Neural cell (in vitro differentiated cells): ENCODE measurements around the gene BCL2A1. TPM values are rescaled to one million over a fixed set of nuclear protein-coding genes. Genes with fewer than 3 reads are reported as not detected.
"Not testable (repeated sequence)": the region's sequence is repeated elsewhere in the genome, so short reads cannot be mapped to it uniquely, and the experiment has no call there.

ENCODE experiments used
- H2AFZ ChIP-seq: fragments of 200-600, 300-800 bp; sonication (generic), shearing (Covaris generic); 2 replicates; pipeline ENCODE4 v1.6.0; 2014; ENCODE audit warnings: low read depth, mild to moderate bottlenecking, antibody characterized with exemption, low read length, moderate library complexity
- H3F3A ChIP-seq: fragments of 200-600 bp; shearing (Covaris generic); 2 replicates; pipeline ENCODE4 v1.6.1; 2016; ENCODE audit warnings: mild to moderate bottlenecking, moderate library complexity, mixed read lengths, antibody characterized with exemption, low read length; ENCODE audit not compliant: insufficient read depth, poor library complexity, severe bottlenecking
- H3K27ac ChIP-seq: fragments of 200-600, 300-800 bp; sonication (generic), shearing (Covaris generic); 2 replicates; pipeline ENCODE4 v1.5.1; 2014; ENCODE audit warnings: mild to moderate bottlenecking, low read length, moderate library complexity
- H3K27me3 ChIP-seq: fragments of 300-800, 200-600 bp; sonication (generic), shearing (Covaris generic); 2 replicates; pipeline ENCODE4 v1.6.0; 2014; ENCODE audit warnings: mild to moderate bottlenecking, low read depth, low read length, moderate library complexity; ENCODE audit not compliant: insufficient read depth
- H3K36me3 ChIP-seq: fragments of 300-800, 200-600 bp; sonication (generic), shearing (Covaris generic); 2 replicates; pipeline ENCODE4 v1.5.1; 2014; ENCODE audit warnings: mild to moderate bottlenecking, antibody characterized with exemption, low read length, moderate library complexity; ENCODE audit not compliant: insufficient read depth
- H3K4me2 ChIP-seq: fragments of 300-800, 200-600 bp; sonication (generic), shearing (Covaris generic); 2 replicates; pipeline ENCODE4 v1.6.0; 2014; ENCODE audit warnings: mild to moderate bottlenecking, low read length
- H3K4me3 ChIP-seq: fragments of 300-800, 200-600 bp; sonication (generic), shearing (Covaris generic); 2 replicates; pipeline ENCODE4 v1.5.1; 2014; ENCODE audit warnings: mild to moderate bottlenecking, low read length, moderate library complexity
- H3K79me2 ChIP-seq: fragments of 200-600 bp; shearing (Covaris generic); replicated peaks from 2 replicates; pipeline ENCODE4 v1.6.0; 2014; ENCODE audit warnings: mild to moderate bottlenecking, low read length, moderate library complexity; ENCODE audit not compliant: insufficient read depth
- H3K9ac ChIP-seq: fragments of 300-800, 200-600 bp; sonication (generic), shearing (Covaris generic); 2 replicates; pipeline ENCODE4 v1.6.1; 2016; ENCODE audit warnings: mild to moderate bottlenecking, low read length, mixed read lengths
- H3K9me2 ChIP-seq: fragments of 200-600 bp; shearing (Covaris generic); 2 replicates; pipeline ENCODE4 v1.6.1; 2016; ENCODE audit warnings: mild to moderate bottlenecking, low read length, mixed read lengths; ENCODE audit not compliant: insufficient read depth
- H3K9me3 ChIP-seq: fragments of 200-600, 300-800 bp; sonication (generic), shearing (Covaris generic); 2 replicates; pipeline ENCODE4 v1.6.1; 2016; ENCODE audit warnings: mild to moderate bottlenecking, mixed run types, low read length, moderate library complexity, mixed read lengths
- H4K20me1 ChIP-seq: fragments of 200-600 bp; shearing (Covaris generic); 2 replicates; pipeline ENCODE4 v1.6.1; 2016; ENCODE audit warnings: mild to moderate bottlenecking, mixed run types; ENCODE audit not compliant: insufficient read depth
- EP300 ChIP-seq: fragments of 450-650 bp; conservative IDR thresholded peaks from 2 replicates; pipeline ENCODE4 v1.6.1; 2014; ENCODE audit warnings: antibody characterized with exemption, mild to moderate bottlenecking, moderate library complexity; ENCODE audit not compliant: poor library complexity, severe bottlenecking
- EZH2 ChIP-seq: fragments of 200-600, 300-800 bp; shearing (Covaris generic), sonication (generic); IDR thresholded peaks from 2 replicates; pipeline ENCODE4 v1.6.1; 2014; ENCODE audit warnings: antibody characterized with exemption, low read length, borderline replicate concordance, mild to moderate bottlenecking; ENCODE audit not compliant: insufficient read depth, poor library complexity, severe bottlenecking
- MXI1 ChIP-seq: fragments of 450-650 bp; conservative IDR thresholded peaks from 2 replicates; pipeline ENCODE4 v1.6.1; 2014; ENCODE audit warnings: antibody characterized with exemption, mild to moderate bottlenecking; ENCODE audit not compliant: poor library complexity, severe bottlenecking
- POLR2AphosphoS5 ChIP-seq: IDR thresholded peaks from 2 replicates; pipeline ENCODE4 v1.6.1; 2012
- RAD21 ChIP-seq: fragments of 450-650 bp; conservative IDR thresholded peaks from 2 replicates; pipeline ENCODE4 v1.6.1; 2014; ENCODE audit warnings: antibody characterized with exemption, mild to moderate bottlenecking, moderate library complexity
- SMC3 ChIP-seq: fragments of 450-650 bp; conservative IDR thresholded peaks from 2 replicates; pipeline ENCODE4 v1.6.1; 2014; ENCODE audit warnings: antibody characterized with exemption, mild to moderate bottlenecking, moderate library complexity; ENCODE audit not compliant: poor library complexity
- TAF1 ChIP-seq: IDR thresholded peaks from 2 replicates; pipeline ENCODE4 v1.6.1; 2012; ENCODE audit warnings: low read depth
- polyA plus RNA-seq: library from polyadenylated mRNA; depleted of rRNA; stranded (reverse); fragments of >200 nt; gene quantifications from 2 replicates; pipeline ENCODE4 v1.2.3, GENCODE V29; 2014
- TF ChIP-seq, protein P1 (sequence below): IDR thresholded peaks from 2 replicates; pipeline ENCODE4 v1.6.1; 2012; ENCODE audit warnings: borderline replicate concordance
- TF ChIP-seq, protein P2 (sequence below): fragments of 450-650 bp; IDR thresholded peaks from 2 replicates; pipeline ENCODE4 v1.5.1; 2014; ENCODE audit warnings: antibody characterized with exemption, mild to moderate bottlenecking, moderate library complexity; ENCODE audit not compliant: poor library complexity, severe bottlenecking

The BCL2A1 gene
- polyA plus RNA-seq, 1 donor from 2014 or later: not detected

DNA sequence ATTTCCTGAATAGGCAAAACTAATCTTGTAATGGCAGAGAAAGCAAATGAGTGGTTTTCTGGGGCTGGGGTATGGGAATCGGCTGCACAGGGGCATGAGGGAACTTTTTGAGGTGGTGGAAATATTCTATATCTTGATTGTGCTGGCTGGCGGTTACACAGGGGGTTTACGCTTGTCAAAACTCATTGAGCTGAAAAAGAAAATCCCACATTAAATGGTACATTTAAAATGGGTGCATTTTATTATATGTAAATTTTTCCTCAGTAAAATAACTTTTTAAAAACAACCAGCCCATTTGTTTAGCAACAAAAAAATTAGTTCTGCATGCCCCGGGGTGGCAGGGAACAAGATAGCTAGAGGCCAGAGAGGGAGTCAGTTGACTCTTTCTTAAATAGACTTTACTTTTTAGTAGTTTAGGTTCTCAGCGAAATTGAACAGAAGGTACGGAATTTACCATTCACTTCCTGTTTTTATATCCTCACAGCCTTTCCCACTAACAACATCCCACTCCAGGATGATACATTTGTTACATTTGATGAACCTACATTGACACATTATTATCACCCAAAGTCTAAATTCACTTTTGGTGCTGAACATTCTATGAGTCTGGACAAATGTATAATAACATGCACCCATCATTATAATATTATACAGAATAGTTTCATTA is 41.2 kb upstream of the BCL2A1 start:
- Histone ChIP-seq H3K27ac (no peak overlapping the region), H2AFZ (no peak overlapping the region), H3K4me3 (no peak overlapping the region), H3K9me2 (no peaks in the 10 kb centered on the region), H3K79me2 (no peaks in the 10 kb centered on the region), H3K36me3 (no peaks in the 10 kb centered on the region), H4K20me1 (no peaks in the 10 kb centered on the region), H3F3A (no peaks in the 10 kb centered on the region), H3K9ac (no peak overlapping the region), H3K4me2 (no peak overlapping the region), H3K9me3 (no peaks in the 10 kb centered on the region), H3K27me3 (no peaks in the 10 kb centered on the region)
- TF ChIP-seq, protein P1, sequence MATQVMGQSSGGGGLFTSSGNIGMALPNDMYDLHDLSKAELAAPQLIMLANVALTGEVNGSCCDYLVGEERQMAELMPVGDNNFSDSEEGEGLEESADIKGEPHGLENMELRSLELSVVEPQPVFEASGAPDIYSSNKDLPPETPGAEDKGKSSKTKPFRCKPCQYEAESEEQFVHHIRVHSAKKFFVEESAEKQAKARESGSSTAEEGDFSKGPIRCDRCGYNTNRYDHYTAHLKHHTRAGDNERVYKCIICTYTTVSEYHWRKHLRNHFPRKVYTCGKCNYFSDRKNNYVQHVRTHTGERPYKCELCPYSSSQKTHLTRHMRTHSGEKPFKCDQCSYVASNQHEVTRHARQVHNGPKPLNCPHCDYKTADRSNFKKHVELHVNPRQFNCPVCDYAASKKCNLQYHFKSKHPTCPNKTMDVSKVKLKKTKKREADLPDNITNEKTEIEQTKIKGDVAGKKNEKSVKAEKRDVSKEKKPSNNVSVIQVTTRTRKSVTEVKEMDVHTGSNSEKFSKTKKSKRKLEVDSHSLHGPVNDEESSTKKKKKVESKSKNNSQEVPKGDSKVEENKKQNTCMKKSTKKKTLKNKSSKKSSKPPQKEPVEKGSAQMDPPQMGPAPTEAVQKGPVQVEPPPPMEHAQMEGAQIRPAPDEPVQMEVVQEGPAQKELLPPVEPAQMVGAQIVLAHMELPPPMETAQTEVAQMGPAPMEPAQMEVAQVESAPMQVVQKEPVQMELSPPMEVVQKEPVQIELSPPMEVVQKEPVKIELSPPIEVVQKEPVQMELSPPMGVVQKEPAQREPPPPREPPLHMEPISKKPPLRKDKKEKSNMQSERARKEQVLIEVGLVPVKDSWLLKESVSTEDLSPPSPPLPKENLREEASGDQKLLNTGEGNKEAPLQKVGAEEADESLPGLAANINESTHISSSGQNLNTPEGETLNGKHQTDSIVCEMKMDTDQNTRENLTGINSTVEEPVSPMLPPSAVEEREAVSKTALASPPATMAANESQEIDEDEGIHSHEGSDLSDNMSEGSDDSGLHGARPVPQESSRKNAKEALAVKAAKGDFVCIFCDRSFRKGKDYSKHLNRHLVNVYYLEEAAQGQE: no peak
- TF ChIP-seq EZH2 (no peak), POLR2AphosphoS5 (no peak), TAF1 (no peak), RAD21 (no peak), EP300 (no peak), MXI1 (no peak), SMC3 (no peak)
- TF ChIP-seq, protein P2, sequence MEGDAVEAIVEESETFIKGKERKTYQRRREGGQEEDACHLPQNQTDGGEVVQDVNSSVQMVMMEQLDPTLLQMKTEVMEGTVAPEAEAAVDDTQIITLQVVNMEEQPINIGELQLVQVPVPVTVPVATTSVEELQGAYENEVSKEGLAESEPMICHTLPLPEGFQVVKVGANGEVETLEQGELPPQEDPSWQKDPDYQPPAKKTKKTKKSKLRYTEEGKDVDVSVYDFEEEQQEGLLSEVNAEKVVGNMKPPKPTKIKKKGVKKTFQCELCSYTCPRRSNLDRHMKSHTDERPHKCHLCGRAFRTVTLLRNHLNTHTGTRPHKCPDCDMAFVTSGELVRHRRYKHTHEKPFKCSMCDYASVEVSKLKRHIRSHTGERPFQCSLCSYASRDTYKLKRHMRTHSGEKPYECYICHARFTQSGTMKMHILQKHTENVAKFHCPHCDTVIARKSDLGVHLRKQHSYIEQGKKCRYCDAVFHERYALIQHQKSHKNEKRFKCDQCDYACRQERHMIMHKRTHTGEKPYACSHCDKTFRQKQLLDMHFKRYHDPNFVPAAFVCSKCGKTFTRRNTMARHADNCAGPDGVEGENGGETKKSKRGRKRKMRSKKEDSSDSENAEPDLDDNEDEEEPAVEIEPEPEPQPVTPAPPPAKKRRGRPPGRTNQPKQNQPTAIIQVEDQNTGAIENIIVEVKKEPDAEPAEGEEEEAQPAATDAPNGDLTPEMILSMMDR: no peak

DNA sequence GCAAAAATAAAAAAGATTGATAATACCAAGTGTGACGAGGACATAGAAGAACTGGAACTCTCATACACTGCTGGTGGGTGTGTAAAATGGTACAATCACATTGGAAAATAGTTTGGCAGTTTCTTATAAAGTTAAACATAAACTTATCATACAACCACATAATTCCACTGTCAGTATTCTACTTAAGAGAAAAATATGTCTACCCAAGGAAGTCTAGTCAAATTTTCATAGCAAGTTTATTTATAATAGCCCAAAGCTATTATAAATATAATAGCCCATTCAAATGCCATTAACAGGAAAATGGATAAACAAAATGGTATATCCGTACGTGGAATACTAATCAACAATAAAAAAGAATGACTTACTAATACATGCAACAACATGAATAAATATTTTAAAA is 40.6 kb upstream of the BCL2A1 start:
- H4K20me1 ChIP-seq: no peaks in the 10 kb centered on the region
- no peaks in the 10 kb centered on the region for H3F3A ChIP-seq
- H3K4me3 ChIP-seq: no peak overlapping the region
- no peaks in the 10 kb centered on the region for H3K27me3 ChIP-seq
- H3K9me2 ChIP-seq: no peaks in the 10 kb centered on the region
- H2AFZ ChIP-seq: no peak overlapping the region
- TF ChIP-seq TAF1 (no peak), RAD21 (no peak), EP300 (no peak), EZH2 (no peak), SMC3 (no peak), MXI1 (no peak)
- H3K4me2 ChIP-seq: no peak overlapping the region
- no peaks in the 10 kb centered on the region for H3K36me3 ChIP-seq
- H3K27ac ChIP-seq: no peak overlapping the region
- no peaks in the 10 kb centered on the region for H3K79me2 ChIP-seq
- no peaks in the 10 kb centered on the region for H3K9me3 ChIP-seq
- H3K9ac ChIP-seq: no peak overlapping the region

DNA sequence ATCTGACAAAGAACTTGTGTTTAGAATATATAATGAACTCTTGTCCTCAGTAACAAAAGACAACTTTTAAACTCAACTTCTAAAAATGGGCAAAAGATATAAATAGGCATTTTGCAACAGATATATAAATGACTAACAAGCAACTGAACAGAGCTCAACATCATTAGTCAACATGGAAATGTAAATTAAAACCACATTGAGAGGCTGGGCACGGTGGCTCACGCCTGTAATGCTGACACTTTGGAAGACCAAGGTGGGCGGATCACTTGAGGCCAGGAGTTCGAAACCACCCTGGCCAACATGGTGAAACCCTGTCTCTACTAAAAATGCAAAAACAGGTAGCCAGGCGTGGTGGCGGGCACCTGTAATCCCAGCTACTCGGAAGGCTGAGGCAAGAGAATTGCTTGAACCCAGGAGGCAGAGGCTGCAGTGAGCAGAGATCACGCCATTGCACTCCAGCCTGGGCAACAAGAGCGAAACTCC is 40.1 kb upstream of the BCL2A1 start:
- H3K27ac ChIP-seq, H3K36me3 ChIP-seq, H3K9ac ChIP-seq, H2AFZ ChIP-seq, H3K79me2 ChIP-seq, H4K20me1 ChIP-seq, H3K27me3 ChIP-seq, H3K9me2 ChIP-seq, H3K9me3 ChIP-seq, H3K4me3 ChIP-seq, H3F3A ChIP-seq, H3K4me2 ChIP-seq: not testable (repeated sequence)
